ENCODE data around the gene TMEM154. TPM values are rescaled to one million over a fixed set of nuclear protein-coding genes. Genes with fewer than 3 reads are reported as not detected.

TMEM154 gene
- total RNA-seq (5.5 TPM), polyA plus RNA-seq (4.1 TPM)
- long read RNA-seq, donor 1, partial matches to known transcripts, result 0 of 1 reads
- long read RNA-seq, donor 1, other reads (novel, unspliced or antisense), result 0 of 1 reads
- long read RNA-seq, donor 2, result 0 reads
- long read RNA-seq, donor 3, full-length matches to known transcripts, result 1 of 1 reads
- long read RNA-seq, donor 3, partial matches to known transcripts, result 0 of 1 reads
- long read RNA-seq, donor 3, other reads (novel, unspliced or antisense), result 0 of 1 reads
- long read RNA-seq, donor 4, result 0 reads
- long read RNA-seq, donor 5, full-length matches to known transcripts, result 4 of 4 reads
- long read RNA-seq, donor 5, partial matches to known transcripts, result 0 of 4 reads
- long read RNA-seq, donor 5, other reads (novel, unspliced or antisense), result 0 of 4 reads
- long read RNA-seq, donor 6, full-length matches to known transcripts, result 1 of 1 reads
- long read RNA-seq, donor 6, partial matches to known transcripts, result 0 of 1 reads
- long read RNA-seq, donor 6, other reads (novel, unspliced or antisense), result 0 of 1 reads
- long read RNA-seq, donor 7, result 0 reads
- long read RNA-seq, donor 8, result 0 reads
- long read RNA-seq, donor 9, full-length matches to known transcripts, result 3 of 3 reads
- long read RNA-seq, donor 9, partial matches to known transcripts, result 0 of 3 reads
- long read RNA-seq, donor 9, other reads (novel, unspliced or antisense), result 0 of 3 reads
- long read RNA-seq, donor 10, result 0 reads

DNA sequence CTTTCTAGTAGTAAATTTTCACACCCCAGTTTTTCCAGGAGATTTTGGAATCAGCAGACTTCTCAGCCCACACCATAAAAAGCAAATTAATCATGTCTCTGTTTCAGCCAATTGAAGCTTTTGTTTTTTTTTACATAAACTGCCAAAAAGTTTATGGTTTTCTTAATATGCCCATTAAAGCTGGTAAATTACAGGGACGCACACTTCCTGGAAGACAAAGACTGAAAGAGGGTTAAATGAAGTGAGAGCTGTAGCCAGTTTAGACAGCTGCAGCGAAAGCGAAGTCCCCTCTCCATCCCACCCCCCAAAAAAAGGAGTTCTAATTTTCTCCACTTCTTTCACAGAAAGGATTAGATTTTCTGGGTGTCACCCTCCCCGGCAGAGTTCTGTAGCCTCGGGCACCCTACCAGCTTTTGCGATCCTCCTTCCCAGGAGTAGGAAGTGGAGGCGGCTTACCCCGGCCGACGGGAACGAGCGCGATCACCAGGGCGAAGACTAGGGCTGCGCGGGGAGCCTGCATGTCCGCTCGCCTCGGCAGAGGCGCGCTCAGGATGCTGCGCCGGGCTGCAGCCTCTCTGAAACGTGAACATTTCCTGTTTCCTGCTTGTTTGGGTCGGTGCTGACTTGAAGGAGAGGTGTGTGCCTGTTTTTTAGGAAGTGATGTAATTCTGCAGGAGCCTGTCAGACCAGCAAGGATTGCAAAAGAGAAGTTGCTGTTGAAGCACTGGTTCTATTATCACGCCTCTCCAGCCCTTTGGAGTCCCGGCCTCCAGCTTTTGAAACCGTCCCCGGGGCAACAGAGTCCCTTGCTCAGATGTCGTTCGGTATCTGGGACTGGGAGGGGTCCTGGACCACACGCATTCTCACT, at the start of gene TMEM154:
Gene TMEM154 (minus strand): TSS at position 584 of the 868 bp plus-strand sequence. CDS start 64 bp downstream, at position 520.
- no peaks in the 10 kb centered on the region for H3K27me3 ChIP-seq (ENCODE audit: control insufficient read depth in 2 of 2, insufficient read depth in 1 of 2, low read length in 1 of 2)
- H3K4me1 ChIP-seq (ENCODE audit: control insufficient read depth in 2 of 2, insufficient read depth in 2 of 2, low read length in 2 of 2), result peaks cover 10 to 22% of the 10 kb centered on the region in 2 donors
- no peaks in the 10 kb centered on the region for H3K9me3 ChIP-seq (ENCODE audit: control insufficient read depth in 2 of 2, insufficient read depth in 1 of 2, low read length in 1 of 2)
- 2% methylated on average over 32 of the region's 32 CpGs for WGBS
- H3K36me3 ChIP-seq (ENCODE audit: control insufficient read depth in 2 of 2, insufficient read depth in 2 of 2, low read length in 1 of 2), result no peaks in the 10 kb centered on the region
- DNase-seq (ENCODE audit: low read depth in 6 of 9, low spot score in 9 of 9), result peak; percentile 48 to 86 (median 59)
- peak within 1 kb of the TSS; percentile 61 to 76 for H3K4me3 ChIP-seq (ENCODE audit: low read length in 2 of 2)
- H3K27ac ChIP-seq (ENCODE audit: low read depth in 1 of 2, low read length in 1 of 2), result peak within 1 kb of the TSS; percentile 68 to 92

DNA sequence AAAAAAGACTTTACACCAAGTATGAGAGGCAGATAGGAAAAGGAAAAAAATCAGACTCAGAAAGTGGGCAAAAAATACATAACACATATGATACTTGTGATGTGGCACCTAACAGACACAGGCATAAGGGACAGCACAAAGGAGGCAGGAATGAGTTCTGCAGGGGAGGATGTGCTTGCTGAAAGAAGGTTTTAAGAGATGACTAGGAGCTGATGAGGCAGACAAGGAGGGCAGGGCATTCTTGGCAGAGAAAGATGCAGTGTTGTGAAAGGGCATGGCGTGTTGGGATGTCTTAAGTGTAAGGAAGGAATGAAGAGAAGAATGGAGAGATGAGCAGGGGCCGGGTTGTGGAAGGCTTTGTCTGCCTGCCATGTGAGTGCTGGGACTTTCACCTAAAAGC, 49.7 kb upstream of the TMEM154 start:
- Histone ChIP-seq H3K9me3 (ENCODE audit: control insufficient read depth in 2 of 2, insufficient read depth in 1 of 2, low read length in 1 of 2) (no peaks in the 10 kb centered on the region), H3K27ac (ENCODE audit: low read depth in 1 of 2, low read length in 1 of 2) (no peak overlapping the region), H3K4me3 (ENCODE audit: low read length in 2 of 2) (no peak overlapping the region), H3K36me3 (ENCODE audit: control insufficient read depth in 2 of 2, insufficient read depth in 2 of 2, low read length in 1 of 2) (no peaks in the 10 kb centered on the region), H3K27me3 (ENCODE audit: control insufficient read depth in 2 of 2, insufficient read depth in 1 of 2, low read length in 1 of 2) (no peaks in the 10 kb centered on the region), H3K4me1 (ENCODE audit: control insufficient read depth in 2 of 2, insufficient read depth in 2 of 2, low read length in 2 of 2) (no peaks in the 10 kb centered on the region)
- 47% methylated on average over 2 of the region's 2 CpGs for WGBS
- no peak for DNase-seq (ENCODE audit: low read depth in 6 of 9, low spot score in 9 of 9)

DNA sequence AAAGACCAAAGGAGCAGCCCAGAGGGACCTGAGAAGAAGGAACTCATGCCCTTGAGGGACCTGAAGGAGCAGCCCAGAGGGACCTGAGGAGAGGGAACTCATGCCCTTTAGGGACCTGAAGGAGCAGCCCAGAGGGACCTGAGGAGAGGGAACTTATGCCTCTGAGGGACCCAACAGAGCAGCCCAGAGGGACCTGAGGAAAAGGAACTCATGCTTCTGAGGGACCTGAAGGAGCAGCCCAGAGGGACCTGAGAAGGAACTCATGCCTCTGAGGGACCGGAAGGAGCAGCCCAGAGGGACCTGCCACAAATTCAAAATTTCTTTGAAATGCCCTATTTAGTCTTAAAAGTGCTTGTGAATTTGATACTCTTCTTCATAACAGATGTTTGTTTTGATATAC, 48.5 kb upstream of the TMEM154 start:
- WGBS, result 97% methylated on average over 1 of the region's 1 CpG

DNA sequence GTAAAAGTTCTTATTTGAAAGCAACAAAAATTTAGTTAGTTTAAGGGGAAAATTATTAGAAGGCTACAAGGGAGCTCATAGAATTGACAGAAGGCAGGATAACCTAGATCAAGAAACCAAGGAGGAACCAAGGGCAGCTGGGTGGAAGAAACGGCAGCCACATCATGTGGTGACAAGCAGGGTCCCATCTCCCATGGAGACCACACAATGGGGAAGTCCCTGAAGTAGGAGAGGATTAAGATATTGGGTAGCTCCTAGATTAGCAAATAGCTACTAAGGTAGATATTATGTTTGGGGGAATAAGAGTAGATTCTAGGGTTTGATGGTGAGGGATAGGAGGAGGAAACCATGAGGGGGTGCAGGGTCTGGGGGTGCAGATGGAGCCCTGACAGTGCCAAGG, 48.0 kb upstream of the TMEM154 start:
- Histone ChIP-seq H3K4me3 (ENCODE audit: low read length in 2 of 2) (no peak overlapping the region), H3K4me1 (ENCODE audit: control insufficient read depth in 2 of 2, insufficient read depth in 2 of 2, low read length in 2 of 2) (no peaks in the 10 kb centered on the region), H3K27me3 (ENCODE audit: control insufficient read depth in 2 of 2, insufficient read depth in 1 of 2, low read length in 1 of 2) (no peaks in the 10 kb centered on the region), H3K27ac (ENCODE audit: low read depth in 1 of 2, low read length in 1 of 2) (no peak overlapping the region), H3K9me3 (ENCODE audit: control insufficient read depth in 2 of 2, insufficient read depth in 1 of 2, low read length in 1 of 2) (no peaks in the 10 kb centered on the region), H3K36me3 (ENCODE audit: control insufficient read depth in 2 of 2, insufficient read depth in 2 of 2, low read length in 1 of 2) (no peaks in the 10 kb centered on the region)
- no peak for DNase-seq (ENCODE audit: low read depth in 6 of 9, low spot score in 9 of 9)
- 24% methylated on average over 1 of the region's 1 CpG for WGBS

More for the DNA sequence above, 48.5 kb upstream of the TMEM154 start:
- Histone ChIP-seq H3K27ac (ENCODE audit: low read depth in 1 of 2, low read length in 1 of 2) (no peak overlapping the region), H3K27me3 (ENCODE audit: control insufficient read depth in 2 of 2, insufficient read depth in 1 of 2, low read length in 1 of 2) (no peaks in the 10 kb centered on the region), H3K4me3 (ENCODE audit: low read length in 2 of 2) (no peak overlapping the region), H3K4me1 (ENCODE audit: control insufficient read depth in 2 of 2, insufficient read depth in 2 of 2, low read length in 2 of 2) (no peaks in the 10 kb centered on the region), H3K36me3 (ENCODE audit: control insufficient read depth in 2 of 2, insufficient read depth in 2 of 2, low read length in 1 of 2) (no peaks in the 10 kb centered on the region), H3K9me3 (ENCODE audit: control insufficient read depth in 2 of 2, insufficient read depth in 1 of 2, low read length in 1 of 2) (no peaks in the 10 kb centered on the region)
- DNase-seq (ENCODE audit: low read depth in 6 of 9, low spot score in 9 of 9), result no peak

GRCh38 chr4:152724494-152724893, 44.7 kb upstream of the TMEM154 start:
- H3K27me3 ChIP-seq (ENCODE audit: control insufficient read depth in 2 of 2, insufficient read depth in 1 of 2, low read length in 1 of 2), result no peaks in the 10 kb centered on the region
- H3K9me3 ChIP-seq (ENCODE audit: control insufficient read depth in 2 of 2, insufficient read depth in 1 of 2, low read length in 1 of 2), result no peaks in the 10 kb centered on the region
- H3K36me3 ChIP-seq (ENCODE audit: control insufficient read depth in 2 of 2, insufficient read depth in 2 of 2, low read length in 1 of 2), result no peaks in the 10 kb centered on the region
- H3K27ac ChIP-seq (ENCODE audit: low read depth in 1 of 2, low read length in 1 of 2), result no peak overlapping the region
- H3K4me1 ChIP-seq (ENCODE audit: control insufficient read depth in 2 of 2, insufficient read depth in 2 of 2, low read length in 2 of 2), result no peaks in the 10 kb centered on the region
- H3K4me3 ChIP-seq (ENCODE audit: low read length in 2 of 2), result no peak overlapping the region
- DNase-seq (ENCODE audit: low read depth in 6 of 9, low spot score in 9 of 9), result no peak
- 78% methylated on average over 5 of the region's 5 CpGs for WGBS

GRCh38 chr4:152723236-152723635, 43.4 kb upstream of the TMEM154 start:
- no peak for DNase-seq (ENCODE audit: low read depth in 6 of 9, low spot score in 9 of 9)
- H3K27ac ChIP-seq (ENCODE audit: low read depth in 1 of 2, low read length in 1 of 2), result no peak overlapping the region
- WGBS, result 96% methylated on average over 3 of the region's 3 CpGs
- H3K27me3 ChIP-seq (ENCODE audit: control insufficient read depth in 2 of 2, insufficient read depth in 1 of 2, low read length in 1 of 2), result no peaks in the 10 kb centered on the region
- H3K4me1 ChIP-seq (ENCODE audit: control insufficient read depth in 2 of 2, insufficient read depth in 2 of 2, low read length in 2 of 2), result no peaks in the 10 kb centered on the region
- H3K9me3 ChIP-seq (ENCODE audit: control insufficient read depth in 2 of 2, insufficient read depth in 1 of 2, low read length in 1 of 2), result no peaks in the 10 kb centered on the region
- no peaks in the 10 kb centered on the region for H3K36me3 ChIP-seq (ENCODE audit: control insufficient read depth in 2 of 2, insufficient read depth in 2 of 2, low read length in 1 of 2)
- H3K4me3 ChIP-seq (ENCODE audit: low read length in 2 of 2), result no peak overlapping the region

DNA sequence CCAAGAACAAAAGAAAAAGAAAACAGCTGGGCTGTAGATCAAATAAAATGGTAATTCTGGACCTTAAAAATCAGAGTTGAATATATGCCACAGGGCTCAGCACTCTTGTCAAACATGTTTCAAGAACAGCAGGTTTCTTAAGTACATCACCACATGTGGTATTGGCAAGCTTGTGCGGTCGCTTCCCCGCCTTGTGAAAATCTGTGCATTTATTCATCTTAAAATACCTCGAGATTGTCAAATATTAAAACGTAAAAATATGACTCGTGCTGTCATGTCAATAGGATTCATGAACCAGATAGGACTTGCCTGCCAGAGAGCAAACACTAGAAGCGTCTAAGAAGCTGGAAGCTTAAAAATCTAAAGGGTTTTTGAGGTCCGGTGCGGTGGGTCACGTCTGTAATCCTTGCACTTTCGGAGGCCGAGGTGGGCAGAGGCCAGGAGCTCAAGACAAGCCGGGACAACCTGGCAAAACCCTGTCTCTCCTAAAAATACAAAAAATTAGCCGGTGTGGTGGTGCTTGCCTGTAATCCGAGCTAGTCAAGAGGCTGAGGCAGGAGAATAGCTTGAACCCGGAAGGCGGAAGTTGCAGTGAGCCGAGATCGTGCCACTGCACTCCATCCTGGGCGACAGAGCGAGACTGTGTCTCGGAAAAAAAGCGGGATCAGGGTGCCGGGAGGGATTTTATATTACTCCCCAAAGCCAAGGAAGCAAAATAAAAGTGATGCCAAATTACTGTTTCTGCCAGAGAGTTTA, 40.2 kb upstream of the TMEM154 start:
- no peaks in the 10 kb centered on the region for H3K9me3 ChIP-seq (ENCODE audit: control insufficient read depth in 2 of 2, insufficient read depth in 1 of 2, low read length in 1 of 2)
- no peaks in the 10 kb centered on the region for H3K36me3 ChIP-seq (ENCODE audit: control insufficient read depth in 2 of 2, insufficient read depth in 2 of 2, low read length in 1 of 2)
- no peak for DNase-seq (ENCODE audit: low read depth in 6 of 9, low spot score in 9 of 9)
- H3K4me3 ChIP-seq (ENCODE audit: low read length in 2 of 2), result no peak overlapping the region
- H3K27ac ChIP-seq (ENCODE audit: low read depth in 1 of 2, low read length in 1 of 2), result peak overlapping the region; percentile 31 to 43
- H3K27me3 ChIP-seq (ENCODE audit: control insufficient read depth in 2 of 2, insufficient read depth in 1 of 2, low read length in 1 of 2), result no peaks in the 10 kb centered on the region
- no peaks in the 10 kb centered on the region for H3K4me1 ChIP-seq (ENCODE audit: control insufficient read depth in 2 of 2, insufficient read depth in 2 of 2, low read length in 2 of 2)
- WGBS, result 92% methylated on average over 24 of the region's 24 CpGs

GRCh38 chr4:152719291-152719690, 39.5 kb upstream of the TMEM154 start:
- Histone ChIP-seq H3K36me3 (ENCODE audit: control insufficient read depth in 2 of 2, insufficient read depth in 2 of 2, low read length in 1 of 2) (no peaks in the 10 kb centered on the region), H3K4me3 (ENCODE audit: low read length in 2 of 2) (no peak overlapping the region), H3K9me3 (ENCODE audit: control insufficient read depth in 2 of 2, insufficient read depth in 1 of 2, low read length in 1 of 2) (no peaks in the 10 kb centered on the region), H3K27ac (ENCODE audit: low read depth in 1 of 2, low read length in 1 of 2) (no peak overlapping the region), H3K27me3 (ENCODE audit: control insufficient read depth in 2 of 2, insufficient read depth in 1 of 2, low read length in 1 of 2) (no peaks in the 10 kb centered on the region), H3K4me1 (ENCODE audit: control insufficient read depth in 2 of 2, insufficient read depth in 2 of 2, low read length in 2 of 2) (no peaks in the 10 kb centered on the region)
- WGBS, result 100% methylated on average over 1 of the region's 1 CpG
- DNase-seq (ENCODE audit: low read depth in 6 of 9, low spot score in 9 of 9), result no peak

All from thymus (tissue), 14 donors.